Limb (tissue), 2 donors: ENCODE data around the gene HSFX4.
"Not testable (repeated sequence)": the region's sequence is repeated elsewhere in the genome, so short reads cannot be mapped to it uniquely, and the experiment has no call there.

ENCODE experiments used
- DNase-seq, 2 donors: peaks; one replicate each; pipeline ENCODE4 v3.0.0-alpha.2; 2016; ENCODE audit errors: extremely low spot score in 2 of 2

HSFX4 gene

GRCh38 chrX:149929400-149929799, at the start of gene HSFX4:
TSS of gene HSFX4 (plus strand) at chrX:149929573. CDS start at chrX:149929645, 72 bp downstream.
- DNase-seq: not testable (repeated sequence)

DNA sequence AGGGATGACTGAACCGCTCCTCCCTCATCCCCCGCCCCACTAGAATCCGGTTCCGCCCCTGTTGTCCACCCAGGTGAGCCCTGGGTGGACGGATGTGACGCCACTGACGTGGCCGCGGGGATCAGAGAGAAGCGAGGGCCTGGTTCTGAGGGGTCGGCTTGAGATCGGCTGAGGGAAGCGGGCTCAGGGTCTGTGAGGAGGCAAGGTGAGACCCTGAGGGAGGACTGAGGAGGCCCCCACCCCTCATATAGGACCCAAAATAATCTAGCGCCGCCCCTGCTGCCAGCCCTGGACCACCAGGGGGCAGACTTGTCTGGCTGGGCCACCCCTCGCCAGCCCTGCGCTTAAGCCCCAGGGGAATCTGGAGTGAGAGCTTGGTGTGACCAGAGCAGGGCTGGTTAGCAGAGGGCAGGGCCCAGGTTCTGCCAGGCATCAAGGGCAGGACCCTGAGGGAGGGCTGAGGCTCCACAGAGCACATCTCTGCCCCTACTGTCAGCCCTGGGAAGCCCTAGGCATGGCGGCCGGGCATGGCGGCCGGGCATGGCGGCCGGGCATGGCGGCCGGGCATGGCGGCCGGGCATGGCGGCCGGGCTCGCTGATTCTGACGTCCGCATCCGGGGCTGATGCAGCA, 48.2 kb upstream of the HSFX4 start, which contains the start of gene MAGEA8:
Gene MAGEA8, plus strand, starts transcription at position 103 of the 631 bp plus-strand sequence. CDS start 3,090 bp downstream, outside the sequence.
- DNase-seq: no peak

GRCh38 chrX:149890828-149891227, 38.5 kb upstream of the HSFX4 start:
- not testable (repeated sequence) for DNase-seq

DNA sequence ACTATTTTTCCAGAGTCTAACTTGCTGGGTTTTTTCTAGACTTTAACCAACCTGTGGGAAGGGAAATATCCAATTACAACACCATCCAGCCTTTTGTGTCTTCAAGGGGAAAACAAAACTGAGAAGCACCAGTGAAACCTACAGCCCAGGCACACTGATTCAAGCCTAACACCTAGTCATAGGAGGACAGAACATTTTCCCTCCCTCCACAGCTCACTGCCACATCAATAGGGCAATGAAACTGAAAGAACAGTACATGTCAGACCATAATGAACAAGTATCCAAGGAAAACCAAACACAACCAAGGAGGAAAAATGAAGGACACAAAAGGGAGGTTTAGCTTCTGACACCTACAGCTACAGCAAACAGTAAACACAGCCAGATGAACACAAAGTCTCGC, 30.8 kb upstream of the HSFX4 start:
- DNase-seq: no peak

DNA sequence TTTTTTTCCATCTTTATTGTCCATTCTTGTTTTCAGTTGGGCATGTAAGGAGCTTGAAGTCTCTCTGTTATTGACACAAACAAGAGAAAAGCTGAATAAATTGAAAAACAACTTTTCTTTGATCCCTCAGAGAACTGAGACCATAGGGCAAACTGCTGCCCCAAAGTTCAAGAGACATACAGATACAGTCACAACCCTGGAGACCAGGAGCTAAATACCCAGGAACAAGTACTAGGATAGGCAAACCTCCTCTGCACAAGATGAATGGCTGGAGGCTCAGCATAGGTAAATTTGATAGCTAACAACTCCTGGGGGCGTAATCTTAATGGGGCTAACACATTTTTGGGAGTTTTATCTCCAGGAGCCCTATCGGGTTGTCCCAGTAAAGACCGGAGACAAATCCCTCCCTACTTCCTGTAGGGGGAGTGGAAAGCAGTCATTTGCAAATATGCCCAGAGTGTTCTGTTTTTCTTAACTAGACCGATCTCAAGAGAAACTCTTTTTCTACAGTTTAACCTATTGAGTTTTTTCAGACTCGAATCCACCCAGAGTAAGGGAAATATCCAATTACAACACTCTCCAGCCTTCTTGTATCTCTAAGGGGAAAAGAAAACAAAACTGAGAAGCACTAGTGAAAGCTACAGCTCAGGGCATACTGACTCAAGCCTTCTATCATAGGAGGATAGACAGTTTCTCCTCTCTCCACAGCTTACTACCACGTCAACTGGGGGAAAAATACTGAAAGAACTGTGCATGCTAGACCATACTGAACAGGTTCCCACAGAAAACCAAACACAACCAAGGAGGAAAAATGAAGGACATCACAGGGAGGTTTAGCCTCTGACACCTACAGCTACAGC, 25.3 kb upstream of the HSFX4 start:
- DNase-seq: no peak

- no peak for DNase-seq
These were observed 21.1 kb upstream of the HSFX4 start for GRCh38 chrX:149908308-149908707.

DNA sequence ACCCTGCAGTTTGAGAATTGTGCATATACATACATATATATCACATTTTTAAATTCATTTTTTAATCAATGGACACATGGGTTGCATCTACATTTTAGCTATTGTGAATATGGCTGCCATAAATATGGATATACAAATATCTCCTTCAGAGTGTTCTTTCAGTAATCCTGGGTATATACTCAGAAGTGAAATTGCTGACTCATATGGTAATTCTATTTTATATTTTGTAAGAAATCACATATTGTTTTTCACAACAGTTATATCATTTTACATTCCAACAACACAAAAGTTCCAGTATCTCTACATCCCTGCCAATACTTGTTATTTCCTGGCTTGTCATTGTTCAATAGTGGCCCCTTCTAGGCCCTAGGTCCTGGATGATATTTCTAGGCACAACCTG, 20.6 kb upstream of the HSFX4 start:
- DNase-seq: no peak

GRCh38 chrX:149909324-149910177, 19.8 kb upstream of the HSFX4 start:
- DNase-seq: no peak

GRCh38 chrX:149910178-149910695, 19.1 kb upstream of the HSFX4 start:
- no peak for DNase-seq

- DNase-seq: no peak
These were observed 12.5 kb upstream of the HSFX4 start for GRCh38 chrX:149916745-149917392.

GRCh38 chrX:149923836-149924235, 5.5 kb upstream of the HSFX4 start:
- DNase-seq: not testable (repeated sequence)

DNA sequence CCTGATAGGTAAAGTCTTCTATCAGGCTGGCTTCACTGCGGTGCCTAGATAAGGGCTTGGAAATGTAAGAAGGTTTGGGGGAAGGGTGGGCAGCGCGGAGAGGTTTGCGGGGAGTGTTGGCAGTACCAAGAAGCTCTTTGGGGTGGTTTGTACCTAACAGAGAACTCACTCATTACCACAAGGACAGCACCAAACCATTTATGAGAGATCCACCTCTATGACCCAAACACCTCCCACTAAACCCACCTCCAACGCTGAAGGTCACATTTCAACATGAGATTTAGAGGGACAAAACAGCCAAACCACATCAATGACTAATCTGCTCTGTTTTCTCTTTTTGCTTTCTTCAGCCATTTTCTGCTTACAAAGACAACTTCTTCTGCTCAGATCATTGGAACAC, 4.9 kb upstream of the HSFX4 start:
- not testable (repeated sequence) for DNase-seq

GRCh38 chrX:149927245-149927963, 2.0 kb upstream of the HSFX4 start:
- DNase-seq: not testable (repeated sequence)

DNA sequence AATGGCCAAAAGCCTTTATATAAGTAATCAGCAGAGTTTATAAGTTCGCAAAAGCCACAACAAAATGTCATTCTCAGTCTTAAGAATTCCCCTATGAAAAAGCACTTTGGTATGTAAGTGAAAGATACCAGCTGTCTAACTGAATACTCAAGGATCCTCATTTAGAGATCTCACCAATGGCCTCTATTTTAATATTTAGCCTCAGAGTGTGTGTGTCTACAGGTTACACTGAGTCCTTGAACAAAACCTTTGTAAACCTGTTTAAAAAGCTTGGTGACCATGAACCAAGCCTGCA, 1.5 kb upstream of the HSFX4 start:
- DNase-seq: not testable (repeated sequence)

DNA sequence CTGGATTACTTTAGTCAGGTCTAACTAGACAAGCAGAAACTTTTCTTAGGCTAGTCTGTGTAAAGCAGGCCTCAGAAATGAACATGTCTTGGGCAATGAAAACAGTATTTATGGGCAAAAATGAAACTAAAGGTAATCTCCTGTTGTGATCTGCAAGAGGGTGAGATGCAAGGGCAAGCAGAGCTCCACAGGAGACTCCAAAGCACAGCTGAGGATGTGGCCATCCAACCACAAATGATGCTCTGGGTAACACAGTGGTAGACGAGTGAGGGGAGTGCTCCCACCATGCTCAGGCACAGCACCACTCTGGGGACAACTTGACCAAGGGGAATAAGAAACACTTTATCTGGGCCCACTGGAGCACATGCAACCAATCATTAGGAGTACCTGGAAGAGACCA, 738 bp upstream of the HSFX4 start:
- DNase-seq: not testable (repeated sequence)

- DNase-seq: not testable (repeated sequence)
These were observed 2.0 kb downstream of the HSFX4 start for GRCh38 chrX:149931355-149931754.

GRCh38 chrX:149932150-149932549, 2.8 kb downstream of the HSFX4 start:
- not testable (repeated sequence) for DNase-seq

DNA sequence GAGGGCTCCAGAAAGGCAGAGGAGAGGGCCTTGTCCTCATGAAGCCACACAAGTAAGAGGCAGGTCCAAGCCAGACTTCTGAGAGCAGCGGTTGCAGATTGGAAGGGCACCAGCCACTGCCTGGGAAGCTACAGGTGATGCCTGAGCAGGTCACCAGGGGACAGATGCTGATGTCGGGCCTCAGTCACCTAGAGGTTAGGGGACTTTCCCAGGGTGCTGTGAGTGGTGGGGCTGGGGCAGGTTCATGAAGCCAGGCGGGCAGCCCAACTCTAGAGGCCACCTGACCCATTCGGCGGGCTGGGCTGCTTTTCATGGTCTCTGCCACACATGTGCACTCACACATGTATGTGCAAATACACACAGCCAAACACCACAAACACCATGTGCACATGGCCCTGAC, 3.6 kb downstream of the HSFX4 start:
- not testable (repeated sequence) for DNase-seq

DNA sequence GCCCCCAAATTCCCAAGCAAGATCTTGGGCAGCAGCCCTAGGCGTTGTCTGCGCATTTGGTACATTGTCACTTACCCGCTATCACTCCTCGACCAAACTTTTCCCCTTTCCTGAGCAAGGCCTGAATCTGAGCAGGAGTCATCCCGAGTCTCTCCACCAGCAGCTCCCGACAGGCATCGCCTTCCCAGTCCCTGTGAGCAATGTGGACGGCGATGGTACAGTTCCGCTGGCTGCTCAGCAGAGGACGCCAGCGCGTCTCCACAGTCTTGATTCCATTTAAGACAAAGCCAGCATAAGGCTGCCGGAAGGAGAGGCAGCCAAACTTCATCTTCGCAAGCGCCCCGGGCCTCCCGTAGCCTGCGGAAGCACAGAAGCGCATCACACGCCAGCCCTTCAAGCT, 4.2 kb downstream of the HSFX4 start:
- not testable (repeated sequence) for DNase-seq

DNA sequence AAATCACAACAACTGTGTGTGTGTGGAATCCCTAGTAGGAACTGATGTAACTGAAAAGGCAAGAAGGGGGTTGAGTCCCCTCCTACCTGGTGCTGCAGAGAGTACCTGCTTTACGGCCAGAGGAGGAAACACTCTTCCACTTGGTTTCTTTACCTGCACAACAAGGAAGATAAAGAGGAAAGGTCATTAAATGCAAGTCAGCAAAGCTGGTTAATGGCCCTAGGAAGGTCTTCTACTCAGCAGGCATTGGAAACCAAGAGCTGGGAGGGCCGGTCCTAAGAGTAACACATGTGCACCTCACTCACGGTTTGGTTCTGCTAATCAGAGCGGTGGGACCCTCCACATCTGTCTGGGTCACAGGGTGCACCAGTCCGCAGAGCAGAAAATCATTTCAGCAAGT, 8.0 kb downstream of the HSFX4 start:
- not testable (repeated sequence) for DNase-seq
